ENCODE results near the gene PAQR5.

The PAQR5 gene

DNA sequence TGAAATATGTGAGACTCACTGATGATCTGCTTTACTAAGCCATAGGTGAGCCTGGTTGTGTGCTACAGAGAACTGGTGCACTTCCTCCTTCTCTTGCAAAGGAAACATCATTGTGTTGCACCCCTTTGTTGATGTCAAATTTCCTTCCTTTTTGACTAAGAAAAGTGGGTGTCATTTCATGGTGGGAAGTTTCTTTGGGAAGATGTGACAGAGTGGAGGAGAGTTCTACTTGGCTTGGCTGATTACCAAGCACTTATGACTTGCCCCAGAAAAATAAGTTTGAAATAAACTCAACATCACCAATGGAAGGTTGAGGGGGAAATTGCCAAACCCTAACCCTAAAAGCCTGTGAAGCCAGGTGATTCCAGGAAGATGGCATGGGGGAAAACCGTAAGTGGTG is 61.9 kb downstream of the PAQR5 start:
- no peak overlapping the region for H2AK5ac ChIP-seq (ENCODE audit: low read length, severe bottlenecking)
- DNase-seq = no peak
- no peak overlapping the region for H2BK5ac ChIP-seq (ENCODE audit: low read depth, low read length, poor library complexity, severe bottlenecking)
- H2BK120ac ChIP-seq (ENCODE audit: low read depth, low read length) = no peak overlapping the region
- no peak overlapping the region for H3K27ac ChIP-seq (ENCODE audit: low read length, poor library complexity, severe bottlenecking)
- no peak overlapping the region for H3K9ac ChIP-seq (ENCODE audit: low read length)
- no peak overlapping the region for H2BK12ac ChIP-seq (ENCODE audit: low read length in 2 of 2)
- no peak overlapping the region for H3K14ac ChIP-seq (ENCODE audit: low read length in 2 of 2)
- 6% methylated on average over 1 of the region's 1 CpG for WGBS
- H3K4ac ChIP-seq (ENCODE audit: low read depth in 1 of 2, low read length in 2 of 2) = no peak overlapping the region
- H3K79me1 ChIP-seq (replicated peaks; ENCODE audit: low read length, poor library complexity, severe bottlenecking) = no peaks in the 10 kb centered on the region
- H3K4me1 ChIP-seq (ENCODE audit: control insufficient read depth, insufficient read depth, low read depth, low read length) = peaks cover 7% of the 10 kb centered on the region
- no peaks in the 10 kb centered on the region for H3K27me3 ChIP-seq (ENCODE audit: control insufficient read depth in 1 of 2, insufficient read depth in 1 of 2, low read length in 2 of 2)
- no peak overlapping the region for H2BK15ac ChIP-seq (ENCODE audit: low read depth, poor library complexity, severe bottlenecking)
- H3K4me2 ChIP-seq (ENCODE audit: low read length, poor library complexity, severe bottlenecking) = no peak overlapping the region
- H3K4me3 ChIP-seq (ENCODE audit: insufficient read depth in 1 of 2, low read depth in 1 of 2, low read length in 2 of 2) = no peak overlapping the region
- no peak overlapping the region for H4K91ac ChIP-seq (ENCODE audit: low read length)
- H3K18ac ChIP-seq (ENCODE audit: low read depth in 1 of 2, low read length in 2 of 2) = no peak overlapping the region
- no peaks in the 10 kb centered on the region for H3K9me3 ChIP-seq (ENCODE audit: control insufficient read depth, low read length)
- no peak overlapping the region for H3K23ac ChIP-seq (ENCODE audit: low read length in 2 of 2)
- H4K8ac ChIP-seq (ENCODE audit: low read length) = no peak overlapping the region
- no peak overlapping the region for H2AFZ ChIP-seq (ENCODE audit: low read depth, low read length)
- no peaks in the 10 kb centered on the region for H3K36me3 ChIP-seq (ENCODE audit: control insufficient read depth in 1 of 2, insufficient read depth in 2 of 2, low read depth in 1 of 2, low read length in 2 of 2)

- H3K27me3 ChIP-seq (ENCODE audit: control insufficient read depth in 1 of 2, insufficient read depth in 1 of 2, low read length in 2 of 2) = no peaks in the 10 kb centered on the region
- no peak overlapping the region for H3K4me2 ChIP-seq (ENCODE audit: low read length, poor library complexity, severe bottlenecking)
- no peak overlapping the region for H2AK5ac ChIP-seq (ENCODE audit: low read length, severe bottlenecking)
- no peaks in the 10 kb centered on the region for H3K36me3 ChIP-seq (ENCODE audit: control insufficient read depth in 1 of 2, insufficient read depth in 2 of 2, low read depth in 1 of 2, low read length in 2 of 2)
- H3K27ac ChIP-seq (ENCODE audit: low read length, poor library complexity, severe bottlenecking) = no peak overlapping the region
- 79% methylated on average over 2 of the region's 3 CpGs for WGBS
- H3K79me1 ChIP-seq (replicated peaks; ENCODE audit: low read length, poor library complexity, severe bottlenecking) = no peaks in the 10 kb centered on the region
- no peak overlapping the region for H3K4ac ChIP-seq (ENCODE audit: low read depth in 1 of 2, low read length in 2 of 2)
- H3K14ac ChIP-seq (ENCODE audit: low read length in 2 of 2) = no peak overlapping the region
- H3K9me3 ChIP-seq (ENCODE audit: control insufficient read depth, low read length) = no peaks in the 10 kb centered on the region
- no peak overlapping the region for H3K23ac ChIP-seq (ENCODE audit: low read length in 2 of 2)
- H2BK15ac ChIP-seq (ENCODE audit: low read depth, poor library complexity, severe bottlenecking) = no peak overlapping the region
- H3K4me1 ChIP-seq (ENCODE audit: control insufficient read depth, insufficient read depth, low read depth, low read length) = peaks cover 5% of the 10 kb centered on the region
- H3K4me3 ChIP-seq (ENCODE audit: insufficient read depth in 1 of 2, low read depth in 1 of 2, low read length in 2 of 2) = no peak overlapping the region
- H2BK5ac ChIP-seq (ENCODE audit: low read depth, low read length, poor library complexity, severe bottlenecking) = no peak overlapping the region
- no peak overlapping the region for H4K8ac ChIP-seq (ENCODE audit: low read length)
- no peak overlapping the region for H3K18ac ChIP-seq (ENCODE audit: low read depth in 1 of 2, low read length in 2 of 2)
- DNase-seq = no peak
- no peak overlapping the region for H4K91ac ChIP-seq (ENCODE audit: low read length)
- H2BK120ac ChIP-seq (ENCODE audit: low read depth, low read length) = no peak overlapping the region
- no peak overlapping the region for H2BK12ac ChIP-seq (ENCODE audit: low read length in 2 of 2)
- no peak overlapping the region for H2AFZ ChIP-seq (ENCODE audit: low read depth, low read length)
- H3K9ac ChIP-seq (ENCODE audit: low read length) = no peak overlapping the region
Observed at GRCh38 chr15:69367236-69367635, 68.5 kb downstream of the PAQR5 start.

- Histone ChIP-seq H3K23ac (ENCODE audit: low read length in 2 of 2) (no peak overlapping the region), H3K18ac (ENCODE audit: low read depth in 1 of 2, low read length in 2 of 2) (no peak overlapping the region), H3K14ac (ENCODE audit: low read length in 2 of 2) (no peak overlapping the region), H3K9me3 (ENCODE audit: control insufficient read depth, low read length) (no peaks in the 10 kb centered on the region), H2BK15ac (ENCODE audit: low read depth, poor library complexity, severe bottlenecking) (no peak overlapping the region), H3K4me3 (ENCODE audit: insufficient read depth in 1 of 2, low read depth in 1 of 2, low read length in 2 of 2) (no peak overlapping the region), H3K4me1 (ENCODE audit: control insufficient read depth, insufficient read depth, low read depth, low read length) (peaks cover 5% of the 10 kb centered on the region), H2BK5ac (ENCODE audit: low read depth, low read length, poor library complexity, severe bottlenecking) (no peak overlapping the region), H2AFZ (ENCODE audit: low read depth, low read length) (no peak overlapping the region), H4K8ac (ENCODE audit: low read length) (no peak overlapping the region), H2AK5ac (ENCODE audit: low read length, severe bottlenecking) (no peak overlapping the region), H3K79me1 (replicated peaks; ENCODE audit: low read length, poor library complexity, severe bottlenecking) (no peaks in the 10 kb centered on the region), H3K4me2 (ENCODE audit: low read length, poor library complexity, severe bottlenecking) (no peak overlapping the region), H3K27ac (ENCODE audit: low read length, poor library complexity, severe bottlenecking) (no peak overlapping the region), H2BK120ac (ENCODE audit: low read depth, low read length) (no peak overlapping the region), H3K27me3 (ENCODE audit: control insufficient read depth in 1 of 2, insufficient read depth in 1 of 2, low read length in 2 of 2) (peaks cover 0 to 2% of the 10 kb centered on the region in 2 experiments), H3K9ac (ENCODE audit: low read length) (no peak overlapping the region), H3K36me3 (ENCODE audit: control insufficient read depth in 1 of 2, insufficient read depth in 2 of 2, low read depth in 1 of 2, low read length in 2 of 2) (no peaks in the 10 kb centered on the region), H3K4ac (ENCODE audit: low read depth in 1 of 2, low read length in 2 of 2) (no peak overlapping the region), H4K91ac (ENCODE audit: low read length) (no peak overlapping the region), H2BK12ac (ENCODE audit: low read length in 2 of 2) (no peak overlapping the region)
- no peak for DNase-seq
- WGBS = 92% methylated on average over 2 of the region's 2 CpGs
Observed at GRCh38 chr15:69369631-69370030, 70.9 kb downstream of the PAQR5 start.

DNA sequence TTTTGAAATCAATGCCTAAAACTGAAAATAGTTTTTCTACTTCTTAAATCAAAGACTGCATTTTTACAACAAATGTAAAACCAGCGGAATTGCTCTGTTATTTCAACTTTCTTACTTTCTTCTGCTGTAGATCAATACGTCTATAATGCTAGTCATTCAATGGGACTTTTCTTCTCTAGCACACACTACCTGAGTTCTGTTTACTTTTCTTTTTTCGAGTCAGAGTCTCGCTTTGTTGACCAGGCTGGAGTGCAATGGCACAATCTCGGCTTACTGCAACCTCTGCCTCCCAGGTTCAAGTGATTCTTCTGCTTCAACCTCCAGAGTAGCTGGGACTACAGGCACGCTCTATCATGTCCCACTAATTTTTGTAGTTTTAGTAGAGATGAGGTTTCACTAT is 74.7 kb downstream of the PAQR5 start:
- Histone ChIP-seq H2BK12ac (ENCODE audit: low read length in 2 of 2) (no peak overlapping the region), H3K4ac (ENCODE audit: low read depth in 1 of 2, low read length in 2 of 2) (no peak overlapping the region), H3K18ac (ENCODE audit: low read depth in 1 of 2, low read length in 2 of 2) (no peak overlapping the region), H3K79me1 (replicated peaks; ENCODE audit: low read length, poor library complexity, severe bottlenecking) (no peaks in the 10 kb centered on the region), H3K27me3 (ENCODE audit: control insufficient read depth in 1 of 2, insufficient read depth in 1 of 2, low read length in 2 of 2) (peaks cover 0 to 15% of the 10 kb centered on the region in 2 experiments), H3K4me3 (ENCODE audit: insufficient read depth in 1 of 2, low read depth in 1 of 2, low read length in 2 of 2) (no peak overlapping the region), H3K23ac (ENCODE audit: low read length in 2 of 2) (no peak overlapping the region), H3K9me3 (ENCODE audit: control insufficient read depth, low read length) (no peaks in the 10 kb centered on the region), H3K36me3 (ENCODE audit: control insufficient read depth in 1 of 2, insufficient read depth in 2 of 2, low read depth in 1 of 2, low read length in 2 of 2) (no peaks in the 10 kb centered on the region), H3K4me1 (ENCODE audit: control insufficient read depth, insufficient read depth, low read depth, low read length) (no peaks in the 10 kb centered on the region), H3K9ac (ENCODE audit: low read length) (no peak overlapping the region), H2BK15ac (ENCODE audit: low read depth, poor library complexity, severe bottlenecking) (no peak overlapping the region), H2BK120ac (ENCODE audit: low read depth, low read length) (no peak overlapping the region), H3K4me2 (ENCODE audit: low read length, poor library complexity, severe bottlenecking) (no peak overlapping the region), H3K27ac (ENCODE audit: low read length, poor library complexity, severe bottlenecking) (no peak overlapping the region), H2AK5ac (ENCODE audit: low read length, severe bottlenecking) (no peak overlapping the region), H2AFZ (ENCODE audit: low read depth, low read length) (no peak overlapping the region), H4K8ac (ENCODE audit: low read length) (no peak overlapping the region), H4K91ac (ENCODE audit: low read length) (no peak overlapping the region), H3K14ac (ENCODE audit: low read length in 2 of 2) (no peak overlapping the region), H2BK5ac (ENCODE audit: low read depth, low read length, poor library complexity, severe bottlenecking) (no peak overlapping the region)
- 98% methylated on average over 5 of the region's 6 CpGs for WGBS
- DNase-seq = no peak
